K562 (cell line): Measurements from ENCODE around the gene NME9.

ENCODE experiments used
- CBX8 ChIP-seq: fragments of 200-600 bp; sonication (generic); IDR thresholded peaks from 2 replicates; pipeline ENCODE4 v1.6.1; 2012; ENCODE audit warnings: borderline replicate concordance, mixed run types, low read depth, mild to moderate bottlenecking, moderate library complexity, mixed read lengths, low read length, control low read depth, inconsistent platforms; ENCODE audit not compliant: poor library complexity, severe bottlenecking; ENCODE audit errors: extremely low read depth
- DIDO1 ChIP-seq: fragments of 450-650 bp; IDR thresholded peaks from 2 replicates; pipeline ENCODE4 v1.6.1; 2016; ENCODE audit warnings: low read depth, missing biosample characterization, missing genetic modification characterization
- MAX ChIP-seq: sonication (generic); formaldehyde crosslinking; IDR thresholded peaks from 2 replicates; pipeline ENCODE4 v1.9.0; 2022; ENCODE audit warnings: mild to moderate bottlenecking, missing genetic modification reagents
- NFATC3 ChIP-seq: fragments of 450-650 bp; IDR thresholded peaks from 2 replicates; pipeline ENCODE4 v1.6.1; 2017; ENCODE audit warnings: mild to moderate bottlenecking
- POLR2A ChIP-seq: fragments of 450-650 bp; conservative IDR thresholded peaks from 2 replicates; pipeline ENCODE4 v1.6.1; 2016
- TOE1 ChIP-seq, 2 experiments: fragments of 450-650 bp in 1 of 2; sonication (generic) in 1 of 2; formaldehyde crosslinking in 1 of 2; IDR thresholded peaks; 2 replicates each; pipeline versions ENCODE4 v1.7.1 to v1.8.0; 2016 to 2022; ENCODE audit warnings: borderline replicate concordance in 2 of 2, mild to moderate bottlenecking in 2 of 2, antibody characterized with exemption in 1 of 2, inconsistent platforms in 1 of 2, low read depth in 1 of 2, missing genetic modification reagents in 1 of 2, moderate library complexity in 1 of 2

- TF ChIP-seq TOE1 (IDR thresholded peaks at IDR 0.05; ENCODE audit: borderline replicate concordance) (no peak), TOE1 (CRISPR knock-in tag; IDR thresholded peaks at IDR 0.05; ENCODE audit: borderline replicate concordance, low read depth) (no peak), DIDO1 (tag) (no peak), CBX8 (no peak), NFATC3 (no peak), POLR2A (no peak), MAX (CRISPR knock-in tag) (no peak)
Measured at GRCh38 chr3:138289260-138289659, 40.4 kb downstream of the NME9 start.
